Activated T-cell treated with anti-CD3 and anti-CD28 coated beads, Interleukin-2, amount 50 U/mL, for 24 hours (primary cell): ENCODE measurements around the gene ZXDB.
"Not testable (repeated sequence)": the region's sequence is repeated elsewhere in the genome, so short reads cannot be mapped to it uniquely, and the experiment has no call there.

Source experiments
- DNase-seq: peaks from one replicate; pipeline ENCODE4 v3.0.0-alpha.2; 2020
- H3K27ac Mint-ChIP-seq: 2 replicates; pipeline ENCODE4 v1.8.0; 2020; ENCODE audit warnings: mild to moderate bottlenecking, mixed read lengths
- H3K27me3 Mint-ChIP-seq: 2 replicates; pipeline ENCODE4 v1.8.0; 2020; ENCODE audit warnings: mixed read lengths
- H3K36me3 Mint-ChIP-seq: 2 replicates; pipeline ENCODE4 v1.8.0; 2020; ENCODE audit warnings: low read depth, mixed read lengths
- H3K4me1 Mint-ChIP-seq: 2 replicates; pipeline ENCODE4 v1.8.0; 2020; ENCODE audit warnings: low read depth, mixed read lengths
- H3K4me3 Mint-ChIP-seq: 2 replicates; pipeline ENCODE4 v1.8.0; 2020; ENCODE audit warnings: mild to moderate bottlenecking, moderate library complexity, mixed read lengths
- H3K9me3 Mint-ChIP-seq: 2 replicates; pipeline ENCODE4 v1.8.0; 2020; ENCODE audit warnings: mixed read lengths

The ZXDB gene

DNA sequence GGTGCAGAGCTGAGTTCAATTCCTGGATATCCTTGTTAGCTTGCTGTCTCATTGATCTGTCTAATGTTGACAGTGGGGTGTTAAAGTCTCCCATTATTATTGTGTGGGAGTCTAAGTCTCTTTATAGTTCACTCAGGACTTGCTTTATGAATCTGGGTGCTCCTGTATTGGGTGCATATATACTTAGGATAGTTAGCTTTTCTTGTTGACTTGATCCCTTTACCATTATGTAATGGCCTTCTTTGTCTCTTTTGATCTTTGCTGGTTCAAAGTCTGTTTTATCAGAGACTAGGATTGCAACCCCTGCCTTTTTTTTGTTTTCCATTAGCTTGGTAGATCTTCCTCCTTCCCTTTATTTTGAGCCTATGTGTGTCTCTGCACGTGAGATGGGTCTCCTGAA is 21.5 kb downstream of the ZXDB start:
- H3K27ac Mint-ChIP-seq, H3K4me1 Mint-ChIP-seq, H3K4me3 Mint-ChIP-seq, DNase-seq: not testable (repeated sequence)
- Mint-ChIP-seq H3K27me3 (peaks cover 61% of the 10 kb centered on the region), H3K36me3 (peaks cover 27% of the 10 kb centered on the region), H3K9me3 (peaks cover 21% of the 10 kb centered on the region)

DNA sequence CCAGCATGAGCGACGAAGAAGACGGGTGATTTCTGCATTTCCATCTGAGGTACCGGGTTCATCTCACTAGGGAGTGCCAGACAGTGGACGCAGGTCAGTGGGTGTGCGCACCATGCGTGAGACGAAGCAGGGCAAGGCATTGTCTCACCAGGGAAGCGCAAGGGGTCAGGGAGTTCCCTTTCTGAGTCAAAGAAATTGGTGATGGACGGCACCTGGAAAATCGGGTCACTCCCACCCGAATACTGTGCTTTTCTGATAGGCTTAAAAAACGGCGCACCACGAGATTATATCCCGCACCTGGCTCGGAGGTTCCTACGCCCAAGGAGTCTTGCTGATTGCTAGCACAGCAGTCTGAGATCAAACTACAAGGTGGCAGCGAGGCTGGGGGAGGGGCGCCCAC is 37.6 kb downstream of the ZXDB start:
- DNase-seq, H3K36me3 Mint-ChIP-seq, H3K4me1 Mint-ChIP-seq, H3K4me3 Mint-ChIP-seq, H3K27ac Mint-ChIP-seq: not testable (repeated sequence)
- Mint-ChIP-seq H3K27me3 (peaks cover 36% of the 10 kb centered on the region), H3K9me3 (peaks cover 11% of the 10 kb centered on the region)

DNA sequence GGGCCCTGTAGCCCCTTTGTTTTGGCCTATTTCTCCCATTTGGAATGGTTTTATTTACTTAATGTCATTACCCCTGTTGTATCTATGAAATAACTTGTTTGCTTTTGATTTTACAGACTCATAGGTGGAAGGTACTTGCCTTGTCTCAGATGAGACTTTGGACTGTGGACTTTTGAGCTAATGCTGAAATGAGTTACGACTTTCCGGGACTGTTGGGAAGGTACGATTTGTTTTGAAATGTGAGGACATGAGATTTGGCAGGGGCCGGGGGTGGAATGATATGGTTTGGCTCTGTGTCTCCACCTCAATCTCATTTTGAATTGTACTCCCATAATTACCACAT is 48.8 kb downstream of the ZXDB start:
- Mint-ChIP-seq H3K4me3 (no peak overlapping the region), H3K27me3 (peaks cover 45% of the 10 kb centered on the region), H3K4me1 (no peaks in the 10 kb centered on the region), H3K27ac (no peak overlapping the region), H3K9me3 (peaks cover 7% of the 10 kb centered on the region), H3K36me3 (no peaks in the 10 kb centered on the region)
- DNase-seq = no peak

DNA sequence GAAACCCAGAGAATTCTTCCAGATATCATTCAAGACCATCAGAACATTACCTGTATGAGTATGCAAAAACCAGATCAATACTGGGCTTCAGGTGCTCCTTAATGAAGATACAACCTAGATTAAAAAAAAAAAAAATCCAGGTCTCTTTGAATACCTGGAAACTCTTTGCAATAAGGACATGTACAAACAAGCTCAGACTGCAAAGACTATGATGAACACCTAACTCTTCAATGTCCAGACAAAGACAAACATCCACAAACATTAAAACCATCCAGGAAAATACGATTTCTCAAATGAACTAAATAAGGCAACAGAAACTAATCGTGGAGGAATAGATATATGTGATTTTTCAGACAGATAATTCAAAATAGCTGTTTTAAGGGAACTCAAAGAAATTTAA is 49.5 kb downstream of the ZXDB start:
- no peak overlapping the region for H3K4me3 Mint-ChIP-seq
- peaks cover under 1% of the 10 kb centered on the region for H3K9me3 Mint-ChIP-seq
- peaks cover 39% of the 10 kb centered on the region for H3K27me3 Mint-ChIP-seq
- no peak overlapping the region for H3K27ac Mint-ChIP-seq
- no peaks in the 10 kb centered on the region for H3K36me3 Mint-ChIP-seq
- H3K4me1 Mint-ChIP-seq = no peaks in the 10 kb centered on the region
- no peak for DNase-seq

DNA sequence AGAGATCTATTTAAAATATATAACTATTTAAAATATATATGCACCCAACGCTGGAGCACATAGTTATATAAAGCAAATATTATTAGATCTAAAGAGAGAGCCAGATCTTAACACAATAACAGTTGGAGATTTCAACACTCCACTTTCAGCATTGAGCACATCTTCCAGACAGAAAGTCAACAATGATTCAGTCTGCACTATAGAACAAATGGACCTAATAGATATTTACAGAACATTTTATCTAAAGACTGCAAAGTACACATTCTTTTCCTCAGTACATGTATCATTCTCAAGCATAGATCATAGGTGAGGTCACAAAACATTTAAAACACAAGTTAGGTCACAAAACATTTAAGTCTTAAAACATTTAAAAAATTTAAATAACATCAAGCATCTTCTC is 51.9 kb downstream of the ZXDB start:
- Mint-ChIP-seq H3K4me1 (no peaks in the 10 kb centered on the region), H3K27ac (no peak overlapping the region), H3K36me3 (no peaks in the 10 kb centered on the region), H3K27me3 (peaks cover 32% of the 10 kb centered on the region), H3K9me3 (no peaks in the 10 kb centered on the region), H3K4me3 (no peak overlapping the region)
- DNase-seq = no peak

DNA sequence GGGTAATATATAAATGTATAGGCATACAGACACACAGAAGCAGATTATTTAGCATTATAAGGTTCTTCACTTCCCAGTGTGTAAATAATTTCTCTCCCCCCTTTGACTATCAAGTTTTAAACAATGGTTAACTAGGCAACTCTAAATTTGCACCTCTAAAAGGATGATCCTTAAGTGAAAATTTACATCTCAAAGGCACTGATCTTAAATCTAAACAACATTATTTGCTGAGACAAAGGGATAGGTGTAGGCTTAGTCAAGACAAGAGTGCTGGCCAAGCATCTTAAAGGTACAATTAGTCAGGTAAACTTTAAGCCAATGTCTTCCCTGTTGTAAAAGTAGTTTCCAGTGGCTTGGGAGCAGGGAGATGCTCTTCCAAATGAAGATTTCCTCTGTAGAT is 55.2 kb downstream of the ZXDB start:
- H3K4me3 Mint-ChIP-seq = no peak overlapping the region
- H3K27ac Mint-ChIP-seq = no peak overlapping the region
- H3K9me3 Mint-ChIP-seq = no peaks in the 10 kb centered on the region
- H3K36me3 Mint-ChIP-seq = no peaks in the 10 kb centered on the region
- no peaks in the 10 kb centered on the region for H3K4me1 Mint-ChIP-seq
- DNase-seq = no peak
- H3K27me3 Mint-ChIP-seq = peaks cover 19% of the 10 kb centered on the region
